Measurements from ENCODE around the gene WDR73.

The WDR73 gene

GRCh38 chr15:84608707-84609284, 45.3 kb downstream of the WDR73 start:
- DNase-seq, result no peak

GRCh38 chr15:84606653-84607120, 47.4 kb downstream of the WDR73 start:
- DNase-seq, result no peak

GRCh38 chr15:84605554-84605882, 48.6 kb downstream of the WDR73 start:
- no peak for DNase-seq

- DNase-seq, result no peak
These were observed 49.1 kb downstream of the WDR73 start for GRCh38 chr15:84604826-84605553.

- no peak for DNase-seq
These were observed 50.3 kb downstream of the WDR73 start for GRCh38 chr15:84603630-84604379.

- DNase-seq, result no peak
These were observed 52.6 kb downstream of the WDR73 start for GRCh38 chr15:84601555-84601838.

GRCh38 chr15:84600687-84601554, 53.2 kb downstream of the WDR73 start, which contains the start of gene ZSCAN2:
TSS of gene ZSCAN2 (plus strand) at chr15:84601009. CDS start at chr15:84603928, 2,919 bp downstream.
- DNase-seq, result peak; percentile 96

- DNase-seq, result peak; percentile 89
These were observed 53.8 kb downstream of the WDR73 start for GRCh38 chr15:84600331-84600686.

GRCh38 chr15:84599906-84600305, 54.2 kb downstream of the WDR73 start:
- DNase-seq, result no peak

GRCh38 chr15:84598993-84599392, 55.1 kb downstream of the WDR73 start:
- peak; percentile 47 for DNase-seq

GRCh38 chr15:84598250-84598649, 55.8 kb downstream of the WDR73 start:
- DNase-seq, result no peak

- DNase-seq, result no peak
These were observed 56.8 kb downstream of the WDR73 start for GRCh38 chr15:84597296-84597695.

GRCh38 chr15:84595660-84596059, 58.4 kb downstream of the WDR73 start:
- DNase-seq, result no peak

- no peak for DNase-seq
These were observed 59.3 kb downstream of the WDR73 start for GRCh38 chr15:84594617-84595290.

GRCh38 chr15:84591815-84592214, 62.3 kb downstream of the WDR73 start:
- DNase-seq, result no peak

GRCh38 chr15:84590406-84590805, 63.7 kb downstream of the WDR73 start:
- DNase-seq, result no peak

Data from right forelimb (tissue), 1 donor.